GM11168 (cell line): Measurements from ENCODE around the gene BICD1.
"Not testable (repeated sequence)": the region's sequence is repeated elsewhere in the genome, so short reads cannot be mapped to it uniquely, and the experiment has no call there.

Source experiments
- in situ Hi-C: fragments of 300-500 bp; cut with MboI; formaldehyde crosslinking; loops from one replicate; pipeline ENCODE4 v1.12.0; 2022; ENCODE audit warnings: low sequenced_read_pairs; ENCODE audit not compliant: unreplicated experiment

BICD1 gene

GRCh38 chr12:32106517-32107358, at the start of gene BICD1:
Gene BICD1, plus strand, starts transcription at chr12:32106847. Its CDS starts 485 bp downstream, at chr12:32107332.
- in situ Hi-C loops: no loop called here

GRCh38 chr12:32061033-32061432, 45.6 kb upstream of the BICD1 start:
- in situ Hi-C loops: no loop called here

- in situ Hi-C loops: no loop called here
These were observed 43.8 kb upstream of the BICD1 start for GRCh38 chr12:32062881-32063280.

GRCh38 chr12:32063796-32064195, 42.9 kb upstream of the BICD1 start:
- in situ Hi-C loops: no loop called here

- in situ Hi-C loops: no loop called here
These were observed 40.4 kb upstream of the BICD1 start for GRCh38 chr12:32066206-32066605.

GRCh38 chr12:32069071-32069470, 37.6 kb upstream of the BICD1 start:
- in situ Hi-C loops: no loop called here

GRCh38 chr12:32069731-32070130, 36.9 kb upstream of the BICD1 start:
- in situ Hi-C loops: loop anchor here (10.0 kb wide), 1 partner anchor 235 kb away; no protein-coding TSS in a partner anchor

- in situ Hi-C loops: loop anchor here (10.0 kb wide), 1 partner anchor 234 kb away; no protein-coding TSS in a partner anchor
These were observed 36.3 kb upstream of the BICD1 start for GRCh38 chr12:32070370-32070769.

GRCh38 chr12:32072102-32072501, 34.5 kb upstream of the BICD1 start:
- in situ Hi-C loops: loop anchor here (10.0 kb wide), 1 partner anchor 233 kb away; no protein-coding TSS in a partner anchor

GRCh38 chr12:32074432-32074831, 32.2 kb upstream of the BICD1 start:
- in situ Hi-C loops: loop anchor here (10.0 kb wide), 1 partner anchor 230 kb away; no protein-coding TSS in a partner anchor

GRCh38 chr12:32076941-32077340, 29.7 kb upstream of the BICD1 start:
- in situ Hi-C loops: loop anchor here (10.0 kb wide), 1 partner anchor 228 kb away; no protein-coding TSS in a partner anchor

GRCh38 chr12:32080435-32080834, 26.2 kb upstream of the BICD1 start:
- in situ Hi-C loops: no loop called here

- in situ Hi-C loops: no loop called here
These were observed 23.2 kb upstream of the BICD1 start for GRCh38 chr12:32083489-32083888.

GRCh38 chr12:32084017-32084688, 22.5 kb upstream of the BICD1 start:
- in situ Hi-C loops: no loop called here

- in situ Hi-C loops: no loop called here
These were observed 21.9 kb upstream of the BICD1 start for GRCh38 chr12:32084753-32085152.

GRCh38 chr12:32087306-32087705, 19.3 kb upstream of the BICD1 start:
- in situ Hi-C loops: no loop called here

- in situ Hi-C loops: no loop called here
These were observed 17.5 kb upstream of the BICD1 start for GRCh38 chr12:32089156-32089555.

- in situ Hi-C loops: no loop called here
These were observed 17.1 kb upstream of the BICD1 start for GRCh38 chr12:32089586-32089985.

- in situ Hi-C loops: no loop called here
These were observed 15.0 kb upstream of the BICD1 start for GRCh38 chr12:32091696-32092095.

- in situ Hi-C loops: no loop called here
These were observed 8.5 kb upstream of the BICD1 start for GRCh38 chr12:32098112-32098511.

- in situ Hi-C loops: not testable (repeated sequence)
These were observed 7.4 kb upstream of the BICD1 start for GRCh38 chr12:32099275-32099674.
